Glomerular endothelial cell (primary cell): ENCODE results near the gene ASB6. TPM values are rescaled to one million over a fixed set of nuclear protein-coding genes. Genes with fewer than 3 reads are reported as not detected.

Experiments used
- DNase-seq: peaks from one replicate; pipeline ENCODE4 v3.0.0-alpha.2; 2011; ENCODE audit warnings: low read depth, low spot score; ENCODE audit errors: extremely low read depth
- total RNA-seq: library from RNA; depleted of rRNA; stranded (reverse); fragments of >200 nt; gene quantifications from 2 replicates; pipeline ENCODE4 v1.2.3, GENCODE V29; 2015

Gene ASB6
- total RNA-seq, 1 donor from 2014 or later = 29.8 TPM

DNA sequence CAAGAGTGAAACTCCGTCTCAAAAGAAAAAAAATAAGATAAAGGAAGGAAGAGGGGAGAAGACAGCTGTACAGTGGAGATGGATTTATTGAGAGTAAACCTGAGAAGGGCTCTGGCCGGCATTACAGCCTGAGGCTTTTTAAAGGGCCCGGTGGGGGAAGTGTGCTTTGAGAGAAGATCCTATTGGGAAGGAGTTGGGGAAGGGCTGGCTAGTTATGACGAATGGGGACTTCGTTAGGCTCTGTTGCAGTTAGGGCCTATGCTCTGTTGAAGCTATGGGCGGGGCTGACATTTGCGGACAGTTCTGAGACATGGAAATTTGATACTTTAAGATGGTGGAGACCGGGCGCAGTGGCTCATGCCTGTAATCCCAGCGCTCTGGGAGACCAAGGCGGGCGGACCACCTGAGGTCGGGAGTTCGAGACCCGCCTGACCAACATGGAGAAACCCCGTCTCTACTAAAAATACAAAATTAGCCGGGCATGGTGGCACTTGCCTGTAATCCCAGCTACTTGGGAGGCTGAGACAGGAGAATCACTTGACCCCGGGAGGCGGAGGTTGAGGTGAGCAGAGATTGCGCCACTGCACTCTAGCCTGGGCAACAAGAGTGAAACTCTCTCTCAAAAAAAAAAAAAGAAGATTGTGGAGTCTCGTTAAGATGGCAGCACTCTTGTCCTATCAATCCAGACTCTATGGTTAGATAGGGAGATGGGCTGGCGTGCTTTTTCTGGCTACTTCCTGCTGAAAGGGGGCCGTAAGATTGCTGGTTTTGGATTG, 54.3 kb downstream of the ASB6 start:
- DNase-seq = no peak

DNA sequence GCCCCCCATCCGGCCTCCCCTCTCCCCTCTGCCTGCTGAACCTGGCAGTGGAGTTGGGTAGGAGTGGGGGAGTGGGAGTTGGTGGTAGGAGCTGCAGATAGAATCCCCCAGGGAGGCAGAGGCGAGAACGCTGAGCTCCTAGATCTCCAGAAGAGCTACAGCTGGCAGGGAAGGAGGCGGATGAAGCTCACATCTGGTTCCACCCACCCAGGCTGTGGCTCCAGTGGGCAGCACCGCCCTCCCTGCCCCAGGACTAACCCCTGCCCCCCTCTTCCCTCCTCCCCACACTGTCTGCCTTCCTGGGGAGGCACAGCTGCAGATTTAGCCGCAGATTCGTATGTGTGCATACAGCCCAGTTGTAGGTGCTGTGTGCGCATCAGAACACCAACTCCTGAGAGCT, 55.3 kb downstream of the ASB6 start:
- DNase-seq = no peak

DNA sequence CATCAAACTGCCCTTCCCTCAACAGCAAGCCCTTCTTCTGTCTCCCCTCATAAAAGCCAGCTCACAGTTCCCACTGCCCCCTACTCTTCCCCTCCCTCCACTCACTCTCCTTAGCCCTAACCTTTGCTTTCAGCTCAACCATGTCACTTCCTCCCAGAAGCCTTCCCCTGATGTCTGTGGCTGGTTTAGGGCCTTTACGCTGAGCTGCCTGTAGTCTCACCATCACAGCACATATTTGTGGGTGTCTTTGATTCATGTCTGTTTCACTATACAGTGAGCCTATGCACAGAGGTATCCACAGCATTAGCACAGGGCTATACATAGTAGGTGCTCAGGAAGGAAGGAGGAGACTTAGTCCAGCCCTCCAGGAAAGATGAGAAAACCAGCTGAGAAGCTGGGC, 55.7 kb downstream of the ASB6 start:
- no peak for DNase-seq

DNA sequence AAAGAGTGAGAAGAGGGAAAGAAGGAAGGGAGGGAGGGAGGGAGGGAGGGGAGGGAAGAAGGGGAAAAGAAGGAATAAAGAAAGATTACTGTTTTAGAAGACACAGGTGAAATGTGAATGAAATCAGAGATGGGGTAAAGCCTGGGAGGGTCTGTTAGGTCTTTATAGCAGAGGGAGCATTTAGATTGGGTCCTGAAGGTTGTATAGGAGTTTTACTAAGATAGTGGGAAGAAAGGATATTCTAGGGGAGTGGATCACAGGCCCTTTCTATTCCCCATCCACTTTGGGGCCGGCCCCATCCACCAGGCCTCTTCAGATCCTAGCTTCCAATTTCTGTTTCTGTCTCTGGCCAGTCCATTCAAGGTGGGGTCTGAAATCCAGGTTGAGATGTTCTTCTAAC, 56.6 kb downstream of the ASB6 start:
- DNase-seq = no peak

Other genes starting within 250 kb of the ASB6 start
- not detected in 2 replicates for gene C9orf50, start 21.1 kb downstream of the ASB6 start, total RNA-seq
- gene NTMT1, start 16.0 kb downstream of the ASB6 start, total RNA-seq = 28.8 and 31.2 TPM in 2 replicates
- gene PRRX2, start 23.5 kb upstream of the ASB6 start, total RNA-seq = 1.4 TPM in 1 of 2 replicates, not detected in the other
- gene PTGES, start 110.9 kb upstream of the ASB6 start, total RNA-seq = 1.1 TPM in 1 of 2 replicates, not detected in the other
- gene TOR1B, start 161.0 kb upstream of the ASB6 start, total RNA-seq = 26.5 and 47.3 TPM in 2 replicates
- gene TOR1A, start 182.0 kb upstream of the ASB6 start, total RNA-seq = 61.3 and 75.1 TPM in 2 replicates
- gene C9orf78, start 193.1 kb upstream of the ASB6 start, total RNA-seq = 46.3 and 58.4 TPM in 2 replicates
- gene USP20, start 193.3 kb upstream of the ASB6 start, total RNA-seq = 19.9 and 23.7 TPM in 2 replicates